ENCODE data around the gene DGAT2.

The DGAT2 gene

DNA sequence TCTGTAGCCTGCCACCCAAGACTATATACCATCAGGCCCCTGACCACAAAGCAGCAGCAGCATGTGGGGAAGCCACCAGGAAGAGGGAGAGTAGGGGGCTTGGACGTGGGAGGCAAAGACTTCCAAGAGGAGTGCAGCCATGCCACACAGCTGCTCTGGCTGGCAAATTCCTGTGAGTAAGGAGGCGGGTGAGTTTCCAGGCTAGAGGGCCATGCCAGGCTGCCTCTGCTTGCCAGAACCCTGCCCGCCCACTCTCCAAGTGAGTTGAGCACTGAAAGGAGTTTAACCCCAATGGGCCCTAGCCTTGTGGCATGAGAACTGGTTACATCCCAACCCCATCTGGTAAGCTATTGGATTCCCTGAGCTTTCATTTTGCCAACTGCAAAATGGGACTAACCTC lies 4.7 kb upstream of the DGAT2 start:
- intact Hi-C loops (cut with micrococcal nuclease) = no loop called here
- H3K27me3 Mint-ChIP-seq = peaks cover 19% of the 10 kb centered on the region
- H3K4me3 Mint-ChIP-seq = no peak overlapping the region
- no peaks in the 10 kb centered on the region for H3K9me3 Mint-ChIP-seq
- H3K27ac Mint-ChIP-seq = no peak overlapping the region
- H3K4me1 Mint-ChIP-seq (ENCODE audit: low read depth) = peaks cover 61% of the 10 kb centered on the region
- no peaks in the 10 kb centered on the region for H3K36me3 Mint-ChIP-seq (ENCODE audit: low read depth)

DNA sequence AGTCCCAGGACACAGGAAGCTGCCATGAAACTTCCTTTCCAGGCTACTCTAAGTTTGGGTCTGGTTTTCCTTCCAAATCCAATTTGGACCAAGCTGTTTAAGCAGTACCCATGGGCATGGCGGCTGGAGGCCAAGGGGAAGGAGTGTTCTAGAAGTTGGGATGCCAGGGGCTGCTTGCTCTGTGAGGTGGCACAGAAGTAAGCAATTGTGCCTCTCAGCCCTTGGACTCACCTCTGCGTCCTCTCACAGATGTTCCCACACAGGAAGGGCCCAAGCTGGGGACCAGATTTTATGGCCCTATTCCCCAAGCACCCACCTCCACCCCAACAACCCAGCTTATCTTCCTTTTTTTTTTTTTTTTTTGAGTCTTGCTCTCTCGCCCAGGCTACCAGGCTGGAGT lies 3.5 kb upstream of the DGAT2 start:
- Mint-ChIP-seq H3K36me3 (ENCODE audit: low read depth) (no peaks in the 10 kb centered on the region), H3K27ac (no peak overlapping the region), H3K9me3 (no peaks in the 10 kb centered on the region), H3K27me3 (peaks cover 22% of the 10 kb centered on the region), H3K4me3 (no peak overlapping the region), H3K4me1 (ENCODE audit: low read depth) (peaks cover 68% of the 10 kb centered on the region)
- intact Hi-C loops (cut with micrococcal nuclease) = no loop called here

DNA sequence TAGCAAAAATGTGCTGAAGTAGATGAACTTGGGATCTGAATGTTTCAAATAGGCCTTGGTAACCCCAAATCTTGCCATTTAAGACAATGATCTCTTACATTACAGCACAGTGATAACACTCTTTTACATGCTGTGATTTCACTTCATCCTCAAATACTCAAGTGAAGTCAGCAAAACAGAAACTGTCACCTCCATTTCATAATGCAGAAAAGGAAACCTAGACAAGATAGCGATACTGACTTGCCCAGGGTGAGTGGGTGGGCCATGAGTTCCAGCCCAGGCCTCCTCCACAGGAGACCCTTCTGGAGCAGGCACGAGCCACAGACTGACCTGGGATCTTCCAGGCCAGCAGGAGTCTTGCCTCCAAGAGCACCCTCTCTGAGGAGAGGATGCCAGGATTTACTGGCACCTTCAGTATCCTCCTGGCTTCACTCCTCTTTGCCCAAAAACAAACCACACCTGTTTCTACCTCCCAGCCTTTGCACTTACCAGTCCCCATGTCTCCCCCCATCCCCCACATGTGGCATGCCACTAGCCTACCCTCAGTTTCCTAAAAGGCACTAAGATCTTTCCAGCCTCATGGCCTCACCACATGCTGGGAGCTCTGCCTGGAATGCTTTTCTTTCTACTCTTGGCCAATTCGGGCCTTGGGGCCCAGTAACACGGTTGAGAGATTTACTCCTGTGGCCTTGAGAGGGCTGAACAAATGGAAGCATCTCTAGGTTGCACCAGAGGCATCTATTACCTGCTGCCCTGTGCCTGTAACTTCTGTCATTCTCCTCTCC lies 1.9 kb upstream of the DGAT2 start:
- peaks cover 74% of the 10 kb centered on the region for H3K4me1 Mint-ChIP-seq (ENCODE audit: low read depth)
- no peak overlapping the region for H3K4me3 Mint-ChIP-seq
- peaks cover 22% of the 10 kb centered on the region for H3K27me3 Mint-ChIP-seq
- no peak overlapping the region for H3K27ac Mint-ChIP-seq
- intact Hi-C loops (cut with micrococcal nuclease) = no loop called here
- no peaks in the 10 kb centered on the region for H3K9me3 Mint-ChIP-seq
- H3K36me3 Mint-ChIP-seq (ENCODE audit: low read depth) = no peaks in the 10 kb centered on the region

DNA sequence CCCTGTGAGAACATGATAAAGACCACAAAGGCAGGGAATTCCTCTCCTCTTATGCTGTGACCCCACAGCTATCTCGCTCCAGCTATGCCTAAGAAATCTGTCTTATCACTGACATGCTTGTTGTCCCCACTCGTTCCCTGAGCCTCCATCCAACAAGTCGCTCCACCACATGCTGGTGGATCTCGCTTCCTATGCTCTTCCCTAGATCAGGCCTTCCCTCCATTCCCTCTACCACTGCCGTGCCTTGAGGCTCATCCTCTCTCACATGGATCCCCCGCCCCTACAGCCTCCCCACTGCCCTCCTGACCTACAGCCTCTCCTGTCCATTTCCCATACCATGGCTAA lies 1.4 kb upstream of the DGAT2 start:
- no peaks in the 10 kb centered on the region for H3K36me3 Mint-ChIP-seq (ENCODE audit: low read depth)
- H3K9me3 Mint-ChIP-seq = no peaks in the 10 kb centered on the region
- H3K27ac Mint-ChIP-seq = no peak overlapping the region
- peaks cover 22% of the 10 kb centered on the region for H3K27me3 Mint-ChIP-seq
- H3K4me3 Mint-ChIP-seq = no peak overlapping the region
- peaks cover 74% of the 10 kb centered on the region for H3K4me1 Mint-ChIP-seq (ENCODE audit: low read depth)
- intact Hi-C loops (cut with micrococcal nuclease) = no loop called here

DNA sequence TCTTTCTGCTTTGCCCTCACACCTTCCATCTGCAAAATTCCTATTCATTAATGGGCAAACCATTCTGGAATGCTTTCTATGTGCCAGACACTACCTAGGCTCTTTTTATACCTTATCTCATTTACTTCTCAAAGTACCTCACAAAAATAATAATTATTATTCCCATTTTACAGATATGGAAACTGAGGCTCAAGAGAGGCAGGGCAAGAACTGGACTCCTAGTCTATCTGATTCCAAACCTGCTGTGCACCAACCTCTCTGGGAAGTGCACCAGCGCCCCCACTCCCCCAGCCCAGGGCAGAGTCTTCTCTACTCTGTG lies 826 bp upstream of the DGAT2 start:
- Mint-ChIP-seq H3K27ac (no peak overlapping the region), H3K27me3 (peaks cover 22% of the 10 kb centered on the region), H3K4me1 (ENCODE audit: low read depth) (peaks cover 74% of the 10 kb centered on the region)

DNA sequence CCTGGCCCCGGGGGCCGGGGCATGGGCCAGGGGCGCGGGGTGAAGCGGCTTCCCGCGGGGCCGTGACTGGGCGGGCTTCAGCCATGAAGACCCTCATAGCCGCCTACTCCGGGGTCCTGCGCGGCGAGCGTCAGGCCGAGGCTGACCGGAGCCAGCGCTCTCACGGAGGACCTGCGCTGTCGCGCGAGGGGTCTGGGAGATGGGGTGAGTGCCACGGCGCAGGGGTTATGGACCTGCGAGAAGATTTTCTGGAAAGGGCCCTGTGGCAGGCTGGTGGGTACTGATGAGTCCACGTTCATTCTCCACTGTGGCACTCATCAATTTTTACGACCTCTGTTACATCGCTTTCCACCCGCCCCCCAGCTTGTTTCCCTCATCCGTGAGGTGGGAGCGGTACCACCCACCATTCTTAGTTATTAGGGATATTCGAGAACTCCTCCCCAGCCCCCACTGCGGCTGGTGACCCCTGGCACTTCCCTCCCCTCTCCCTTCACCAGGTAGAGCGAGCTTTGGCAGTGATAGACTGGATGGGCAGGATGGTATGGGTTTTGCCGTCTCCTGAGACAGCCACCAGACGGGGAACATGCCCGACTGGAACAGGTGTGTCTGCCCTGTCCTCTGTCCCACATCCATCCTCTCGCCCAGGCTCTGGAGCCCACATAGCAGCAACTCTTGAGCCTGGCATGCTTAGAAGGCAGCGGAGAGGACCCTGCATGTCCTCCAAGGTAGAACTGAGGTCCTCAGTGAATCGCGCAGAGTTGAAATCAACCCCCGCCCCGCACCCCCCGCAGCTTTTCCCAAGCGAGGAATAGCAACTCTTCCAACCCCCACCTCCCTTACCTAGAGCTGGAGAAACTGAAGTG lies 562 bp downstream of the DGAT2 start:
- peaks cover 77% of the 10 kb centered on the region for H3K4me1 Mint-ChIP-seq (ENCODE audit: low read depth)
- H3K27me3 Mint-ChIP-seq = peaks cover 22% of the 10 kb centered on the region
- H3K4me3 Mint-ChIP-seq = peak overlapping the region; percentile 79
- no peaks in the 10 kb centered on the region for H3K9me3 Mint-ChIP-seq
- intact Hi-C loops (cut with micrococcal nuclease) = no loop called here
- H3K27ac Mint-ChIP-seq = peak overlapping the region; percentile 90
- no peaks in the 10 kb centered on the region for H3K36me3 Mint-ChIP-seq (ENCODE audit: low read depth)

More for the DNA sequence above, 826 bp upstream of the DGAT2 start:
- H3K9me3 Mint-ChIP-seq = no peaks in the 10 kb centered on the region
- no peak overlapping the region for H3K4me3 Mint-ChIP-seq
- no peaks in the 10 kb centered on the region for H3K36me3 Mint-ChIP-seq (ENCODE audit: low read depth)
- intact Hi-C loops (cut with micrococcal nuclease) = no loop called here

DNA sequence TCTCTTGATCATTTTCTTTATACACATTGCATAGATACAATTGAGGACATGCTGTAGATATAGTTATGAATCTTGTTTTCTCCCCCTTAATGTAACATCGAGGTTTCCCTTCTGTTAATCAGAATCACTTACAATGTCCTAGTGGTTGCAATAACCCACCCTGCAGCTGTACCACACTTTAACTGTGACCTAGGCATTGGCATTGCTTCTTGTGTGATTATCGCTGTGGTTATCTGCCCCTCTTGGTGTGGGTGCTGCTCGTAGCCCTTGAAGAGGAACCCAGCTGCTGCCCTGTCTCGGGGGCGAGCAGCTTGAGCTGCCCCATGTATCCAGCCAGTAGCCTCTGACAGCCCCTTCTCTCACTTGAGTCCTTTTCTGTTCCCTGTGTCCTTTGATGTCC lies 1.5 kb downstream of the DGAT2 start:
- H3K27ac Mint-ChIP-seq = no peak overlapping the region
- no peaks in the 10 kb centered on the region for H3K9me3 Mint-ChIP-seq
- H3K27me3 Mint-ChIP-seq = peaks cover 22% of the 10 kb centered on the region
- peaks cover 82% of the 10 kb centered on the region for H3K4me1 Mint-ChIP-seq (ENCODE audit: low read depth)
- no peak overlapping the region for H3K4me3 Mint-ChIP-seq
- H3K36me3 Mint-ChIP-seq (ENCODE audit: low read depth) = no peaks in the 10 kb centered on the region
- intact Hi-C loops (cut with micrococcal nuclease) = no loop called here

DNA sequence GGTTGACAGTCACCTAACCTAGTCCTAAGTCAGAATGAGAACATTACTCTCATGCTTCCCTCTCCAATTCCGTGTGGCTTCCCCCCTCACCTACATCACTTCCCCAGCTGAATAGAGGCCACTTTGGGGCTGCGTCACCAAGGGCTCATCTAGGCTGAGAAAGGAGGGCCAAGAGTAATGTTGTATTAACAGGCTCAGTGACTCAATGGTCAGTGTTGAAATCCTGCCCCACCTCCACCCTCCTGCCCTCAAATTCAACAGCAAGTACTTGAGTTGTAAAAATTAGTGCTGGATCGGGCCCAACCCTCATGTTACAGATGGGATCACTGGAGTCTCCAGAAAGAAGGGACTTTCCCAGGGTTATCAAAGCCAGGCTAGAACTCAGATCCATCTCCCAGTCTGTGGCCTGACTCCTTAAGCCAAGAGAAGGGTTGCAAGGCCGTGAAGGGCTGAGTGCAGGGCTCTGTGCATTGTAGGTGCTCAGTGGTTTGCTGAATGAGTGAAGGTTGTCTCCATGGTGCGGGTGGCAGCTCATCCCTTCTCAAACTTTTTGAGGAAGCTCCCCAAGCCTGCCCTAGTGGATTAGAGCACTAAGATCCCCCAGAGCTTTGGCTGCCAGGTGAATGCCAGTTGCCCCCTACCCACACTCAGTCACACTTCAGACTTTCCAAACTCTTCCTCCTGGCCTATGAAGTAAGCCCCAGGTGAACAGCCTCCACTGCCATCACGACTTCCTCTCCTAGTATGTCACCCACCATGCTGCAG lies 3.2 kb downstream of the DGAT2 start:
- peak overlapping the region; percentile 51 for H3K27ac Mint-ChIP-seq
- H3K9me3 Mint-ChIP-seq = no peaks in the 10 kb centered on the region
- H3K27me3 Mint-ChIP-seq = peaks cover 28% of the 10 kb centered on the region
- no peaks in the 10 kb centered on the region for H3K36me3 Mint-ChIP-seq (ENCODE audit: low read depth)
- peaks cover 88% of the 10 kb centered on the region for H3K4me1 Mint-ChIP-seq (ENCODE audit: low read depth)
- no peak overlapping the region for H3K4me3 Mint-ChIP-seq
- intact Hi-C loops (cut with micrococcal nuclease) = no loop called here

DNA sequence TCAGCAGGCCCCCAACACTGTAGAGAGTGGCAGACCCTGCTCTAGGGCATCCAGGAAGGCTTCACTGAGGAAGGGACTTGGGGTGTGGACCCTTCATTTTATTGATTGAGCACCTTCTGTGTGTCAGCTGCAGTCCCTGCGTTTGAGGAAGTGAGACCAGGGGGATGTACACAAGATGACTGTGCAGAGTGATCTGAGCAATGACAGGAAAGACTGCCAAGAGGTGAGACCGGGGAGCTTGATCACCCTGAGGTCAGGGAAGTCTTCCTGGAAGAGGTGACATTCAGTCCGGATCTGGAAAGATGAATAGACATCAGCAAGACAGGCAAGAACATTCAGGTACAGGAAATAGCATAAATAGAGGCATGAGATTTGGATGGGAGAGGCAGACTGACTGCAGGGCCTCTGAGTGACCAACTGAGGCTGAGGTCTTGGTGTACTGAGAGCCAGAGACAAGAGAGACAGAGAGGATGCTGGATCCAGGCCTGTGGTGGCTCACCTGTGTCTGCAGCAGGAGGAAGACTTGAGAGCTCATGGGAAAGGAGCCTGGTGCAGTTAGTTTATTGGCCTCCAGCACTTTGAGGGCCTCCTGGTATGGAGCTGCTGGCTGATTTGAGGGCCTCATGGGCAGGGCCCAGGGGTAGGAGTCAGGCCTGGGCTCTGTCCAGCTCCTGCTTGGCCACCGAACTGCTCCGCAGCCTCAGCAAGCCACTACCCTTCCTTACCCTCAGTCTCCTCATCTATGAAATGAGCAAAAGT lies 5.2 kb downstream of the DGAT2 start:
- Mint-ChIP-seq H3K4me1 (ENCODE audit: low read depth) (peaks cover 91% of the 10 kb centered on the region), H3K36me3 (ENCODE audit: low read depth) (no peaks in the 10 kb centered on the region), H3K27ac (peak overlapping the region; percentile 51), H3K9me3 (no peaks in the 10 kb centered on the region), H3K4me3 (no peak overlapping the region), H3K27me3 (peaks cover 15% of the 10 kb centered on the region)
- intact Hi-C loops (cut with micrococcal nuclease) = no loop called here

DNA sequence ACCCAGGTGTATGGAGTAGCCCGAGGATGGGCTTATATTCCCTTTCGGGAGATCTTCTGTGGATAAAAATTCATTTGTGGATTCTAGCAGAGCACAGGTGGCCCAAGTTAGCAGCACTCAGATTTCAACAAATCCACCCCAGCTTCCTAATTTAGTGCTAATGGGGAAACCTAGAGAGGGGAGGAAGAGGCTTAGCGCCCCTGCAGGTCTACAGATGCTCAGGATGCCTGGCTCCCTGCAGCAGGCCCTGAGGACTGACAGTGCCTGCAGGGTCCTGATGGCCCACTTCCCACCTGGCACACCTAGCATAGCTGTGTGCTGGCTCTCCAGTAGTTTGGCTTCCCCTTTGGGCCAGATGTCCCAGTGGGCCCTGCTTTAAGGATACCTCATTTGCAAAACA lies 6.5 kb downstream of the DGAT2 start:
- H3K4me1 Mint-ChIP-seq (ENCODE audit: low read depth) = peaks cover 91% of the 10 kb centered on the region
- intact Hi-C loops (cut with micrococcal nuclease) = no loop called here
- H3K36me3 Mint-ChIP-seq (ENCODE audit: low read depth) = no peaks in the 10 kb centered on the region
- peak overlapping the region; percentile 65 for H3K27ac Mint-ChIP-seq
- H3K27me3 Mint-ChIP-seq = peaks cover 17% of the 10 kb centered on the region
- no peak overlapping the region for H3K4me3 Mint-ChIP-seq
- H3K9me3 Mint-ChIP-seq = no peaks in the 10 kb centered on the region

DNA sequence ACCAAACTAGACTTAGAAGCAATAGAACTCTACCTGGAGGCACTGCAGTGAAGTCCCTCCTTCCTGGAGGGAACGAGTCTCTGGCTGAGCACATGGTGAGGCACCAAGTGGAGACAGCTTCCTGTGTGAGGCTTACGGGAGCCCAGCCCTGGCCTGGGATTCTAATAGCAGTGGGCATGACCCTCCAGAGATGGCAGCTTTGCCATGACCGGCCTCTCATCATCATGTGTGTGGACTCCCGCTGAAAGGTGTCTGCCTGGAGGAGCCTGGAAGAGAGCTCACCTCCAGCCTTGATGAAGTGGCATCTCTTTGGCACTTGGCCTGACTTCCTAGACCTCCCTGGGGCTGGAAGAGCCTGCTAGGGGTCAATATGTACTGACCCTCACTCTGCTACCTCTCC lies 8.0 kb downstream of the DGAT2 start:
- H3K27ac Mint-ChIP-seq = peak overlapping the region; percentile 65
- H3K9me3 Mint-ChIP-seq = no peaks in the 10 kb centered on the region
- peaks cover 18% of the 10 kb centered on the region for H3K27me3 Mint-ChIP-seq
- intact Hi-C loops (cut with micrococcal nuclease) = no loop called here
- no peak overlapping the region for H3K4me3 Mint-ChIP-seq
- peaks cover 79% of the 10 kb centered on the region for H3K4me1 Mint-ChIP-seq (ENCODE audit: low read depth)
- no peaks in the 10 kb centered on the region for H3K36me3 Mint-ChIP-seq (ENCODE audit: low read depth)

DNA sequence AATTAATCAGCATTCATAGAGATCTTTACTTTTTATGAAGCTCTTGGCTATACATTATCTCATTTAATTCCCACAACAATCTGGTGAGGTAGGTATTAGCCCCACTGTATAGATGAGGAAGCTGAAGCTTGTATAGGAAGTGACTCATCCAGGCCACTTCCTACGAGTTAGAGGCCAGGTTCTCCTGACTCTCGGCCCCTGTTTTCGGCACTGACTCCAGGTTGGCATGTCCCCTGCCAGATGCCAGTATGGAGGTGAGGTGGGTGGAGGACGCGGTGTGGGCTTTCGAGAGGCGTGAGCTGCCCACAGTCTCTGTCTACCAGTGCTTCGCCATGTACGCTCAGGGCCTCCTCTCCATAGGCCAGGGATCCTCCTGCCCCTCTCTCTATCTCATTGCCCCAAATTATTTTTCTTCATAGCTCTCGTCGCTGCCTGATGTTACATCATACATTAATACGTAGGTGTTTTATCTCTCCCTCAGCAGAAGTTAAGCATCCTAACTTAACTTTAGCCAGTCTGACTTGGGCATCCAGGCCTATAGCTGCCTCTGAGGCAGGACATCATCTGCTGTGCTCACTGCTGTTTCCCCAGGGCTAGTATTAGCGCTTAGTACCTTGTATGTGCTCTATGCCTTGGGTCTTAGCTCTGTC lies 9.0 kb downstream of the DGAT2 start:
- H3K36me3 Mint-ChIP-seq (ENCODE audit: low read depth) = no peaks in the 10 kb centered on the region
- no peaks in the 10 kb centered on the region for H3K9me3 Mint-ChIP-seq
- intact Hi-C loops (cut with micrococcal nuclease) = no loop called here
- H3K4me1 Mint-ChIP-seq (ENCODE audit: low read depth) = peaks cover 69% of the 10 kb centered on the region
- H3K27me3 Mint-ChIP-seq = peaks cover 18% of the 10 kb centered on the region
- no peak overlapping the region for H3K4me3 Mint-ChIP-seq
- peak overlapping the region; percentile 56 for H3K27ac Mint-ChIP-seq

DNA sequence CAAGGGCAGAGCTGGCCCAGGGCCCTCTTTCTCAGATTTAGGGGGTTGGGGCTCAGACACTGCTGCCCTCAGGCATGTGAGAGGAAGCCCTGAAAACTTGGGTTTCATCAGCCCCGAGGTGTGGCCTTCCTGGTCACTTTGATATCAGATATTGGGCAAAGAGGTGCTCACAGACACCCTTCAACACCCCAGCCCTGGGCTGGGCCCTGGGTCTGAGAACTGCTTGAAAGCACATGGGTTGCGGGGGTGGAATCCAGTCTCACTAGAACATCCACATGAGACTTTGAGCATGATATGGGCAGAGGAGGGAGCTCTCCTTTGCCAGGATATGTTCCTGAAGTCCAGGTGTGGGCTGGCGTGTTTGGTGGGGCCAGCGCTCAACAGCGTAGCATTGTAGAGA lies 10.4 kb downstream of the DGAT2 start:
- intact Hi-C loops (cut with micrococcal nuclease) = no loop called here
- H3K27me3 Mint-ChIP-seq = peaks cover 18% of the 10 kb centered on the region
- H3K9me3 Mint-ChIP-seq = no peaks in the 10 kb centered on the region
- H3K4me3 Mint-ChIP-seq = no peak overlapping the region
- no peaks in the 10 kb centered on the region for H3K36me3 Mint-ChIP-seq (ENCODE audit: low read depth)
- no peak overlapping the region for H3K27ac Mint-ChIP-seq
- peaks cover 55% of the 10 kb centered on the region for H3K4me1 Mint-ChIP-seq (ENCODE audit: low read depth)

Data from dendritic cell treated with granulocyte-macrophage colony-stimulating factor and Interleukin-4, amounts not matched to agents 40 ng/mL and 50 ng/mL, for 4 days (primary cell).